ENCODE measurements around the gene ADAMTS1.
A peak's percentile ranks its signal among the peaks of the same experiment; 100 is the strongest.

The ADAMTS1 gene

DNA sequence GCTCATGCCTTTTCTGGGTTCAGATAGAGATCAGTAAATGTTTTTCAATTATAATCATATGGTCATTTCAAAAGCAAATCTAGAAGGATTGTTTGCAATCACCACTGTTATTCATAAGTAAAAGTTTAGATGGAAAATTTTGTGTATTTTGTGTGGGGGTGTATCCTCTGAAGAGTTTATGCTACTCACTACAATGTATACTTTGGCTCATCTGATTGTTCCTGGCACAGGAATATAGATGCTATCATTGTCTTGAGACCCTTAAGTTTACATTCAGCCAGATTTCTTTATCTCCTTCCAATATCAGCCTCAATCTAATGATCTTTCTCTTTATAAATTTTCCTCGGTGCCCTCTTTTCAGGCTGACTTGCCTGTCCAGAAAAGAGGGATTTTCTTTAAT is 33.0 kb downstream of the ADAMTS1 start:
- no peak for DNase-seq

DNA sequence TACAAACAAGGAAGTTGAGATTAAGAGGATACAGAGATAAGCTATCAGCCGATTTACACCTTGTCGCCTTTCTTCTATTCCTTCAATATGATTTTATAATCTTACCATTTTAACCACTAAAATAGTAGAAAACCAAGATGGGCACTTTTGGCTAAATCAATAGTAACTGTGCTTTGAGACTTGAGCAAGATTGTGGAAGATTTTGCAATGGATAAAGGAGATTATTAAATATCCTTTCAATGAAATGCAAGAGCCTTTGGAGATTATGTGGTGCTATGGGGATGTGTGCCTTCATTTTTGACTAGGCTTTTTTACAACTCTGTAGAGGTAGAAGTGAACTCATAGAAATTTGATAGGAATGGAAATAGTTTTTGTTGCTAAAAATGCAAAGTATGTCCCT is 33.7 kb downstream of the ADAMTS1 start:
- DNase-seq: no peak

DNA sequence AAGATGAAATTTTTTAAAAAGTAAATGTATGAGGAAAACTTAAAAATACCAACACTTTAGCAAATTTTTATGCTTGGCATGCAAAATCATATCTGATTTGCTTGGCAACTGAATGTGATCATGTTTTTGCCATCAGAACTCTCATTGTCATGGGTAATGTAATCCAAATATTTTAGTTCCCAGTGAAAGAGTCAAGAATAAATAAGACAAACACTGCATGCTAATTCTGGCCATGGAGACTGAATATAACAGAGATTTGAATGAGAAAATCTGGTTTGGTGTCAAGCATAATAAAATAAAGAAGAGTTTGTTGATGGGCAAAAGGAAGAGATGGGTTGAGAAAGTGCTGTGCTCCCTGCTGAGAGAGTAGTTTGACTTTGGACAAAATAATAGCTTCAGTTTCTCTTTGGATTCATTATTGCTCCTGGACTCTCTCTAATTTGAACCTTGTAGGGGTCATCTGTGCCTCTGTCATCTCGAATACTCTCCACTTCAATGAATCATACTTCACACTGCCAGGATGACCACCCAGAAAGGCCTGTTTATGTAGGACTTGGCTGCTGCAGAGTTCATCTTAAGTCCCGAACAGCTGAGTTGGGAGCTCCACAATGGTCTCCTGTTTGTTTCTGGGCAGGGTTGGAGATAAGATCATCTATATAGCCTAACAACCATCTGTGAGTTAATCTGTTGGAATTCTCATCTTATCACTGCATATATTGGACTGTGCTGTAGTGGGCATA is 34.4 kb downstream of the ADAMTS1 start:
- DNase-seq: no peak

DNA sequence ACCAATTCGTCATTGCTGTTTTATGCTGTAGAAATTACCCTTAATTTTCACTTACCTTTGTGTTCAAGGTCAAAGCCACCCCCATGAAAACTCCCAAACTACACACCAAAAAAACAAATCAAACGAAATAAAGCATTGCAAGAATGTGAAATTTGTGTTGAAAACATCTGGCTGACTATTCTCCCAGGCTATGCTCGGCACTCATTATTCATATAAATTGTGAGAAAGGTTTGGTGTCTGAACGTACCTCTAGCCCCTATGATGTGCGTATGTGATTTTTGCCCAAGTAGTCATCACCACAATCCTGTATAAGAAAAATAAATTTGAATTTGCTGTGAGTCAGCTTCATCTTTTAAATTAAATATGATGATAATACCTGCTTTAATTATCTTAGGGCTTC is 34.9 kb downstream of the ADAMTS1 start:
- no peak for DNase-seq

DNA sequence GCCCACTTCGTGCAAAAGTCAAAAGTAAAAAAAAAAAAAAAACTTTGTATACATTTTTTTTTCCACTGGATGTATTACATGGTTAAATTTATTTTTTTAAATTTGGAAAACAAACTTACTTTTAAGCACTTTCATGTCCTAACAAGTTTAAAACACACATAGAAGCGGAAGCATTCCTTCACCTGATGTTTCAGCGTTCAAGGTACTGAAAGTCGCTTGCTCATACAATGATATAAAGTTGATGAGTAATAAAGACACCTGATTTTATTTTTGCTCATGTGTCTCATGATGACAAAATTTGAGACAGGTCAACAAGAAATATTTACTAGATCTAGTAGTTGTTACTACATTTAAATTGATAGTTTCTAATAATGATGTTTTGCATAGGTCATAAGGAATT is 35.5 kb downstream of the ADAMTS1 start:
- DNase-seq: no peak

DNA sequence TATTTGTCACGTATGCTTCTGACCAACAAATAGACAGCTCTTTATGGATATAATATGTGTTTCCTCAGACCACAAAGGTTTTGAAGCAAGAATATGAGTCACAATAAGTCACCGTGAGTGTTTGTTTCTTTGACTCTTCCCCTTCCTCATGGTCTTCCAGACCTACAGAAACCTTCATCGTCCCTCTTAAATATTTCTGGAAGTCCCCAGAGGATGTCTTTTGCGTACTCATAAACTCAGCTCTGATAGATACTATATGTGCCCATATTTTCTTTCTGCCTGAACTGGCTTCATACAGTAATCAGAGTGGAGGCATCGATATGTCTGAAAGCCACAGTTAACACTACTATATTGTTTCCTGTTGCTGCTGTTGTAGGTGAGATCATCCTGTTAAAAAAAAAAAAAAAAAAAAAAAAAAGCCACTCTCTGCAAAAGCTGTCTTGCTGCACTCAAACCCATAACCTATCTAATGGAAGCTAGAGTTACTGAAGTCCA is 38.4 kb downstream of the ADAMTS1 start:
- no peak for DNase-seq

DNA sequence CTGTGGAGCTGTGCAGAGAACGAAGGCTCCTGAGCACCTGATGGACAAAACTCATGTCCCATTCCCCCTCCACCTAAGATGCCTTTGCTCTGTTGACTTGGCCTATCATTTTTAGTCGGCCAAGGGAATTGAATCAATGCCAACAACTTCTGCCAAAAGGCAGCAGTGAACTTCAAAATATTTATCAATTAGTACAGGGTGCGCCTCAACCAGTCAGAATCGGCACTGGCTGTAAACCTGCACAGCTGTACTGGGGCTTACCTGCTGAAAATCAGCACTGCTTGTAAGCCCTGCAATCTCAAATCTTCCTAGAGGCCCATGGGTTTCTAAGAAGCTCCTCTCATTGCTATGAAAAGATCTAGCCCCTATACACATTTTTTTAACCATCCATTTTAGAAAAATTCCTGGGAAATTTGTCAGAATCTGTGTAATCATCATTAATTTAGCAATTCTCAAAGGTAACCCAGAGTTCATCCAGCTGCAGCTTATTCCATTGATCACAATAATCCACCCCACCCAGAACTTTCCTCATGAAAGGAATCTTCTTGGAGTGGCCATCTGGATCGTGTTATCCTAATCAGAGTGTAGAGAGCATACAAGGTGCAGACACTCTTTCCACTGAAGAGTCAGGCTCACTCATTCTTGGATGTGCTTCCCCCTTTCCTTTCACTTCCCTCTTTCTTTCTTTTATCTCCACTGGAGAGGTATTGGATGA is 40.2 kb downstream of the ADAMTS1 start:
- no peak for DNase-seq

DNA sequence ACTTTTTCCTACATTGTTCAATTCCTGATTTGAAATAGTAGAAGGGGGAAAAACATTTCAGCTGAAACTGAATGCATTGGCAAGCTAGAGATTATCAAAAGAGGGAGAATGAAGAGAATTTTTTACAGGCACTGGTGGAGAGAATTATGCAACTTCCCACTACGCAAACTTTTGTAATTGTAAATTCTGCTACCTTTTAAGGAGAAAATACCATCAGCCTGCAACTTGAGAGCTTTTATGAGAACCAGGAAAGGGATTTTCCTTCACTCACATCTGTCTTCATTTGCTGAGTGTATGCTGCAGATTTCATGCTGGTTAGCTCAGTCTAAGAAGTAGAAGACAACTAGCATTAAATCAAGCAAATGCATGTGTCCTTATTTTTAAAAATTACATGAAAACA is 43.7 kb downstream of the ADAMTS1 start:
- DNase-seq: no peak

DNA sequence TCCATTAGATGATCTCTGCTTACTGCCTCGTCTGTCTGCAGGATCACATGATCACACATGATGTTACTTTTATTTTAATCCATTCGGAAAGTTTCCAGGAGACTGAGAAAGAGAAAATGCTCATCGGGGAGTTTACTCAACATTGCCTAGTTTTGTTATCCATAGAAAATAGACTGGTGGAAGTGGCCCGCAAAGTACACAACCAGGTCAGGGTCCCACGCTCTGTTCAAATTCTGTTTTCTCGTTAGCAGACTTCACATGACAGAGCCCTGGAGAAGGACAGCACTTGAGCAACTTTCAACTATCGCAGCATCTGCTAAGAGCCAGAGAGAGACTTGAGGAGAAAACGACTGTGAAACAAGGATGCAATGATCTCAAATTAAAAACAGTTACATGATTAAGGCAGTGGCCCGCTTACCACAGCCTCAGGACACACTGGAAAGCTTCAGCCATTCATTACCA is 44.2 kb downstream of the ADAMTS1 start:
- no peak for DNase-seq

DNA sequence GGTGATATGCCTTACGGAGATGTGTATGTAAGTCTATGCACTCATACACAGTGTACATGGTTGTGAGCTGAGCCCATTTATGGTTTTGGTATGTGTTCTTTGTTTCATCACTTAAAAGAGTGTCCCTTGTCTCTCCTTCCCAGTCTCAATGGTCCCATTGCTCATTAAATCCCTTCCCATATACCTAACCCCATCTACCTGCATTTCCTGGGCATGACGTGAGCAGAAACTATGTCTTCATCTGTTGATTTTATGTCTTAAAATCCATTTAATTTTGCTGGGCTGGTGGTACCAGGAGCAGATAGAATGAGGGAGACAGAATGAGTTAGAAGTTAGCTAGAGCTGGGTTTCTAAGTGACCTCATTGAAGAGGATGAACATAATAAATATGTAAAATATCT is 44.8 kb downstream of the ADAMTS1 start:
- no peak for DNase-seq

DNA sequence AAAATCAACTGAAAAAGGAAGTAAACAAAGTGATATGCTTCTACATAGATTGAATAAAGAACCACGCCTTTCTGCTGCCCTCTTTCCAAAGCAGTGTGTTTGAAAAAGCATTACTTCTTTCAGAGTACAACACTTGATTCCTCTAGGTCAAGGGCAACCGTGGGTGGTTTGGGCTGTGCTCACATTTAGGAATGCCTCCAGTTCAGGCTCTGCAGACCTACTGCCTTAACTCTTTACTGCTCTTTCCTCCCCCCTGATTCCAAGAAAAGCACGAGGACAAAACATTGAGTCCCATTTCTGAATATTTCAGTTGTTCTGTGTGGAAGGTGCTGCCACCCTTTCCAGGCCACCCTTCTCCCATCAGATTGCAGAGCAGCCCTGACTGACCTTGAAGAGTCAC is 45.2 kb downstream of the ADAMTS1 start:
- DNase-seq: no peak

DNA sequence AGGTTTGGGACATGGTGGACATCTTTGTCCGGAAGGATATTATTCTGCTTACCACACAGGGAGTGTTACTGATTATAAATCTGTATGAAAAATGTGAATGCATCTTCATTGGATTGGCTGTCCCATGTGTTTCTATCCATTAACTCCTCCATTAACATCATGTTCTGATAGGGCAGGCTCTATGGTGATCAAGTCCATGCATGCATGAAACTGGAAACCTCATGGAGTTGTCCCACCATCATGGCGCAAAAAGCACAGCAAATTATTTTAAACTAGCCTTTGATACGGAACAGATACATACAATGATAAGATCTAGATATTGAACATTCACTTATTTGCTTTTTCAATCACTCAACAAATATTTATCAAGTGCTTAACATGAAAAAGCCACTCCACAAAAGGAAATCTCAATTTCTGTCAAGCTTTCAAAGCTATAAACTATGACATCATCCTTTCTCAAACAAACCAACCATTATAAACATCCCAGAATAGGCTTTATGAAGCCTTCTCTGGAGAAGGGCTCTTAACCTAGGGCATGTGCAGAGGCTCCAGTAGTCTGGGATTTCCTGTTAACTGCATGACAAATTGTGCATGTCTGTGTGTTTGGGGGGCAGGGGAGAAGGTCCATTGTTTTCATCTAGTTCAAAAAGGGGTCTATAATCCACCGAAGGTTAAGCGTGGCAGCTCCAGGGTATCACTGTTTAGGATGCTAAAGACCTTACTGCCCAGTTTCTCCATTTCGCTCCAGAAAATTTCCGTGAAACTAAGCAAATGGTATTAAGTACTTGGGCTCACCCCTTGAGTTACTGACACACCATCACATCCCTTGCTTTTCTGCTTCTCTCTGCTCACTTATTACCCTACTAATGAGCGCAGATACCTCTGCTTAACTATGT is 46.1 kb downstream of the ADAMTS1 start:
- no peak for DNase-seq

DNA sequence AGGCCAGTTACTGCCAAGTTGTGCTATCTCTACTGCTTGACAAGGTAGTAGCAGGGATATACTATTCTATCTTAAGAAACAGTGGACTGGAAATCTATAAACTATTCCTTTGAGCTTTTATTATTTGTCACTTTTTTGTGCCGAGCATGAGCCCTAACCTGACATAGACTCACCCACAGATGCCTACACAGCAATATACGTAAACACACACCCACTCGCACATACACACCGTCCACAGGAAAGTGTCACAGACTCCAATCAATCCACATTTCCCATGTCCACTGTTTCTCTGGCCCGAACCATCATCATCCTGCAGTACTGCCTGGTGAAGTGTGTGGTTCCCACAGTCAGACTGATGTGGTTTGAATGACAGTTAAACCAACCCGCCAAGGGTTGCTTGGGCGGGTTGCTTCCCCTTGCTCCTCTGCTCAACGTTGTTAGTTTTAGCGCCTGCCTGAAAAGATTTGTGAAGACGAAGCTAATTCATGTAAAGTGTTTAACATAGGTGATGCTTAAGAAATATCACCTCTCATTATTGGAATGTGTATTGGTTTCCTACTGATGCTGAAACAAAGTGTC is 47.2 kb downstream of the ADAMTS1 start:
- DNase-seq: no peak

DNA sequence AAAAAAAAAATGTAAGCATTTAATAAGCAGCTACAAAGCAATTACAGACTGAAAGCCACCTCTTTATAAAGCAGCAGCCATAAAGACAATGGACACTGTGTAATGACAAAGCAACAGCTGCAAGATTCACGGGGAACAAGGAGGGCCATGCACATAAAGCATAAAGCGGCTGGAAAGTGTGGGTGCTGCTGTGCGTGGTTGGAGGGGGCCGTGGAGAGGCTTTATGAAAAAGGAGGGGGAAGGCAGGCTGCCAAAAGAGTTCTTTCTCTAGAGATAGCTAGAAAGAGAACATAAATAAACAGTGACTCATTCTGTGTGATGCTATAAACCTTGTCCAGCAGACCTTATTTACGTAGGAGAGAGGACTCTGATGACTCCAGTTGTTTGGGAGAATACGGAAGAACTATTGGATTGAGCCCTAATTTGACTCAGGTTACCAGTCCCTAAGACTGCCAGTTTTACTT is 49.3 kb downstream of the ADAMTS1 start:
- peak; percentile 22 for DNase-seq

DNA sequence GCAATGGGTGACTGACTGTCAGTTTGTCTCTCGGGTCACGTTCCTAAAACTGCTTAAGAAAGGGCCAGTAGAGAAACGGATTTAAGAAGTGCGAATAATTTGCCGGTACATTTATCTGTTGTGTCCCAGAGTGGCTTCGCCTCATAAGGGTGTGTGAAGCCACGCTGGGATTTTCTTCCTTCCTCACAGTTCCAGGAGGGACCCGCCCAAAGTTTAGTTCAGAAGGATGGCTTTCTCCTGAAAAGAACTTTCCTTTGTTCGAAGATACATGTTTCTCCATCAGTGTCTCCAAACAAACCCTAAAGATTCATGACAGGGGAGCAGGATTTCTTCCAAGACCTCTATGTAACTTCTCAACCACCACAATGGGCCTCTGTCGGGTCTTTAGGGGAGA is 49.8 kb downstream of the ADAMTS1 start:
- DNase-seq: no peak

DNA sequence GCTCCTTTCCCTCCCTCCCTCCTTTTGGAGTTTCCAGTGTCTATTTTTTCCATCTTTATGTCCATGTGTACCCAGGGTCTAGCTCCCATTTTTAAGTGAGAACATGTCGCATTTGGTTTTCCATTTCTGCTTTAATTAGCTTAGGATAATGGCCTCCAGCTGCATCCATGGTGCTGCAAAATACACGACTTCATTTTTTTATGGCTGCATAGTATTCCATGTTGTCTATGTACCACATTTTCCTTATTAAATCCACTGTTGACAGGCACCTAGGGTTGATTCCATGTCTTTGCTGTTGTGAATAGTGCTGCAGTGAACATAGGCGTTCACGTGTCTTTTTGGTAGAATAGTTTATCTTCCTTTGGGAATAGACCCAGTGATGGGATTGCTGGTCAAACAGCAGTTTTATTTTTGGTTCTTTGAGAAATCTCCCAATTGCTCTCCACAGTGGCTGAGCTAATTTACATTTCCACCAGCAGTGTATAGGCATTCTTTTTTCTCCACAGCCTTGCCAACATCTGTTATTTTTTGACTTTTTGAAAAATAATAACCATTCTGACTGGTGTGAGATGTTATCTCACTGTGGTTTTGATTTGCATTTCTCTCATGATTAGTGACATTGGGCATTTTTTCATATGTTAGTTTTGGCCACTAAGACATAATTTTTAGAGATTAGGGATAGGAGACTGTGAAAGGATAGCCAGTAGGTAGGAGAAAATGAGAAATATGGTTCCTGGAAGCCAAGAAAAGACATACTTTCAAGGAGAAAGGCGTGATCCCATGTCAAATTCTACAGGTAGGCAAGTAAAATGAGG is 50.4 kb downstream of the ADAMTS1 start:
- DNase-seq: no peak

DNA sequence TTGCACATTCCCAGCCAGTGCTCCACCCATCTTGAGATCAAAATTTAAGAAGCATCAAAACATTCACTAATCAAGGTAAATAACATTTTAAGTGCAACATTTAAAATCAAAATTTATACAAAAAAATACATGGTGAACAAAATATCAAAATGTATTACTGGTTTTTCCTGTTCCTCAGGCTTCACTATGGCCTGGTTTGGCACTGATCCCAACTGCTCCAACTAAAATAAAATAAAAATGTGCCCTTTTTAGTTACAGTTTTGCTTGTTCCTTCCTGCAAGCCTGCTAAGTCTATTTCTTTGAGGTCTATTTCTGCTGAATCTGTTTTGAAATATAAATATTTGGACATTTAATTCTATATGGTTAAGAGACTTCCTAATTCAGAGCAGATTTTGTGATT is 54.9 kb downstream of the ADAMTS1 start:
- no peak for DNase-seq

DNA sequence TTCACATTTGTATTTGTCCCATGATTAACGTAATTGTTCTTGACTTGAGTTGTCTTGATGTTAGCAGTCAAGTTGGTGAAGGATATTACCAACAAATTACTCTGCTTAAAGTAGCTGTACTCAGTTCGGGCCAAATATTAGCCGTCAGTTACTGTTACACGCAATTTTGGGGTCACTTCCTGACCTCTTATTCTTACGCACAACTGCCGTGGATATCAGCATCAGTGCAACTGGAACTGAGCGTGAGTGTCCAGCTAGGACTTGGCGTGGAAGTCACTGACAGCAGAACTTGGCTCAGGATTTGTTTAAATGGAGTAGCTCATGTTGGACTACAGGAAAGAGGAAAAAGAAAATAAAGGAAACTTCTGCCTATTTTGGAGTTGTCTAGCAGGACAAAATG is 56.4 kb downstream of the ADAMTS1 start:
- no peak for DNase-seq
